GM12801 (cell line): ENCODE measurements around the gene SLC30A4.

Source experiments
- CTCF ChIP-seq: IDR thresholded peaks from one replicate; pipeline ENCODE4 v1.5.1; 2011; ENCODE audit warnings: control low read depth; ENCODE audit not compliant: insufficient read length; ENCODE audit errors: extremely low read depth

Gene SLC30A4

GRCh38 chr15:45435124-45435903, 87.2 kb downstream of the SLC30A4 start:
- TF ChIP-seq CTCF: no peak

GRCh38 chr15:45434078-45434567, 88.4 kb downstream of the SLC30A4 start:
- no peak for TF ChIP-seq CTCF

- no peak for TF ChIP-seq CTCF
Measured at GRCh38 chr15:45431511-45431910, 91.0 kb downstream of the SLC30A4 start.

- peak; percentile 50 for TF ChIP-seq CTCF
Measured at GRCh38 chr15:45429941-45430792, 92.4 kb downstream of the SLC30A4 start.
